K562 (cell line): Measurements from ENCODE around the gene TSPAN32.
A peak's percentile ranks its signal among the peaks of the same experiment; 100 is the strongest.

ENCODE experiments used
- EZH2 ChIP-seq: IDR thresholded peaks from 2 replicates; pipeline ENCODE4 v1.6.1; 2012; ENCODE audit warnings: low read depth, mild to moderate bottlenecking, inconsistent platforms, low read length, borderline replicate concordance
- HDAC2 ChIP-seq: fragments of 450-650 bp; IDR thresholded peaks from 2 replicates; pipeline ENCODE4 v1.6.1; 2016; ENCODE audit warnings: mild to moderate bottlenecking
- JUNB ChIP-seq: fragments of 450-650 bp; formaldehyde crosslinking; conservative IDR thresholded peaks from 2 replicates; pipeline ENCODE4 v1.4.0; 2020; ENCODE audit warnings: mild to moderate bottlenecking
- MAZ ChIP-seq, 2 experiments: fragments of 450-650 bp in 1 of 2; sonication (generic) in 1 of 2; formaldehyde crosslinking; IDR thresholded peaks in 1 of 2; conservative IDR thresholded peaks in 1 of 2; 2 replicates each; pipeline versions ENCODE4 v1.4.0 to v1.5.0; 2020; ENCODE audit warnings: mild to moderate bottlenecking in 1 of 2, missing genetic modification reagents in 1 of 2
- POLR2AphosphoS5 ChIP-seq: IDR thresholded peaks from 2 replicates; pipeline ENCODE4 v1.6.1; 2011; ENCODE audit warnings: mild to moderate bottlenecking, low read depth, low read length, moderate library complexity; ENCODE audit not compliant: control insufficient read depth, insufficient read depth
- SRF ChIP-seq, 2 experiments: fragments of 250-450, 450-650 bp in 1 of 2; sonication (Bioruptor Pico) in 1 of 2; sonication (generic) in 1 of 2; formaldehyde crosslinking; IDR thresholded peaks; 2 replicates each; pipeline versions ENCODE4 v1.5.0 to v1.5.1; 2020 to 2022; ENCODE audit warnings: mild to moderate bottlenecking in 1 of 2, missing genetic modification reagents in 1 of 2
- TF ChIP-seq, protein P1 (sequence below), 3 experiments: IDR thresholded peaks in 2 of 3; conservative IDR thresholded peaks in 1 of 3; 2 replicates each; pipeline ENCODE4 v1.5.1; 2011 to 2012; ENCODE audit warnings: low read length in 3 of 3, mild to moderate bottlenecking in 3 of 3, control low read depth in 2 of 3, improper control_type of control experiment in 1 of 3, inconsistent platforms in 1 of 3, low read depth in 1 of 3, mixed read lengths in 1 of 3, moderate library complexity in 1 of 3; ENCODE audit not compliant: insufficient read depth in 2 of 3

DNA sequence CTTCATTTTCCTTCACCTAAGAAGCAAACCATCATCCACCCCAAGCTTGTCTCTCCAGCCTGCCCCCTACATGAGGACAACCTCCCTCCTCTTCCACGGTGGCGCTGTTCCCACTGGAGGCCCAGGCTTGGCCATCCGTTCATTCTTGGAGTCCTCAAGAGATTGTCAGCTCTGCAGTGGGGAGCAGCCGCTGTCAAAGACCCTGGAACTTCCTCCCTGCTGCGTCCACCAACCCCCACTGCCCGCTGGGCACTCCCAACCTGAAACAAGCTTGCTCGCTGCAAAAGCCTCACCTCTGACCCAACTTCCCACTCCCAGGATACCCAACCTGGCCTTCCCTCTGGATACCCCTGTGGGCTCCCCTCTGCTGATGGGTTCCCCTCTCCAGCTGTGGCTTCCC is 64.9 kb downstream of the TSPAN32 start:
- TF ChIP-seq HDAC2 = no peak
- no peak for TF ChIP-seq JUNB (CRISPR knock-in tag)
- no peak for TF ChIP-seq POLR2AphosphoS5
- TF ChIP-seq SRF (CRISPR knock-in tag; IDR thresholded peaks at IDR 0.05) = no peak
- TF ChIP-seq MAZ (CRISPR knock-in tag; conservative IDR thresholded peaks at IDR 0.05 in 1 of 2, IDR thresholded peaks at IDR 0.05 in 1 of 2) = no peak
- no peak for TF ChIP-seq EZH2
- TF ChIP-seq, protein P1, sequence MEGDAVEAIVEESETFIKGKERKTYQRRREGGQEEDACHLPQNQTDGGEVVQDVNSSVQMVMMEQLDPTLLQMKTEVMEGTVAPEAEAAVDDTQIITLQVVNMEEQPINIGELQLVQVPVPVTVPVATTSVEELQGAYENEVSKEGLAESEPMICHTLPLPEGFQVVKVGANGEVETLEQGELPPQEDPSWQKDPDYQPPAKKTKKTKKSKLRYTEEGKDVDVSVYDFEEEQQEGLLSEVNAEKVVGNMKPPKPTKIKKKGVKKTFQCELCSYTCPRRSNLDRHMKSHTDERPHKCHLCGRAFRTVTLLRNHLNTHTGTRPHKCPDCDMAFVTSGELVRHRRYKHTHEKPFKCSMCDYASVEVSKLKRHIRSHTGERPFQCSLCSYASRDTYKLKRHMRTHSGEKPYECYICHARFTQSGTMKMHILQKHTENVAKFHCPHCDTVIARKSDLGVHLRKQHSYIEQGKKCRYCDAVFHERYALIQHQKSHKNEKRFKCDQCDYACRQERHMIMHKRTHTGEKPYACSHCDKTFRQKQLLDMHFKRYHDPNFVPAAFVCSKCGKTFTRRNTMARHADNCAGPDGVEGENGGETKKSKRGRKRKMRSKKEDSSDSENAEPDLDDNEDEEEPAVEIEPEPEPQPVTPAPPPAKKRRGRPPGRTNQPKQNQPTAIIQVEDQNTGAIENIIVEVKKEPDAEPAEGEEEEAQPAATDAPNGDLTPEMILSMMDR (IDR thresholded peaks at IDR 0.05 in 2 of 3, conservative IDR thresholded peaks at IDR 0.05 in 1 of 3; ENCODE audit: insufficient read depth in 2 of 3, low read depth in 1 of 3, low read length in 3 of 3) = peak in 2 of 3 experiments; percentile 24 to 60; a peak in 4 of 6 replicates
